Tibial nerve (tissue), 3 donors: ENCODE data around the gene RTP3.

ENCODE experiments used
- CTCF ChIP-seq, 5 experiments: fragments of 200-600 bp in 3 of 5; fragments of 450-650 bp in 2 of 5; sonication (generic) in 3 of 5; IDR thresholded peaks; one replicate each; pipeline ENCODE4 v1.5.1; 2016 to 2019; ENCODE audit warnings: antibody characterized with exemption in 5 of 5, mild to moderate bottlenecking in 3 of 5, moderate library complexity in 2 of 5
- POLR2A ChIP-seq, 2 donors: fragments of 450-650 bp; IDR thresholded peaks; one replicate each; pipeline ENCODE4 v1.6.1; 2017; ENCODE audit warnings: antibody characterized with exemption in 2 of 2, mild to moderate bottlenecking in 2 of 2, moderate library complexity in 2 of 2

- TF ChIP-seq CTCF (IDR thresholded peaks at IDR 0.05) = no peak
- no peak for TF ChIP-seq POLR2A (IDR thresholded peaks at IDR 0.05)
Measured at GRCh38 chr3:46483825-46484224, 14.0 kb upstream of the RTP3 start.
